H1 (cell line): ENCODE data around the gene NME3. TPM values are rescaled to one million over a fixed set of nuclear protein-coding genes. Genes with fewer than 3 reads are reported as not detected.

Experiments
- CTCF ChIA-PET: fragments of 300-600 bp; sonication (Branson Sonifier 250); formaldehyde crosslinking; loops from one replicate; lab custom pipeline; 2021; ENCODE audit not compliant: partially characterized antibody; lab: Charles Lee
- POLR2A ChIA-PET: fragments of 300-600 bp; sonication (Branson Sonifier 250); formaldehyde crosslinking; loops from one replicate; lab custom pipeline; 2021; ENCODE audit warnings: inconsistent platforms; ENCODE audit not compliant: partially characterized antibody; lab: Charles Lee
- DNase-seq, 2 experiments: peaks; one replicate each; pipeline versions ENCODE4 v3.0.0 to v3.0.0-alpha.2; 2010 to 2022; ENCODE audit warnings: low spot score in 2 of 2, low read depth in 1 of 2, mixed read lengths in 1 of 2
- FAIRE-seq: peaks from 2 replicates; lab custom pipeline; 2011; peaks lifted over from hg19 to GRCh38; lab: Jason Lieb, UNC
- H2AFZ ChIP-seq: 2 replicates; pipeline ENCODE4 v1.8.1; 2012; ENCODE audit warnings: low read length, inconsistent platforms
- H2AK5ac ChIP-seq: 2 replicates; pipeline ENCODE4 v1.6.1; 2013; ENCODE audit warnings: low read depth, low read length
- H2BK120ac ChIP-seq: replicated peaks from 2 replicates; pipeline ENCODE3; 2013; ENCODE audit warnings: low read depth, low read length, inconsistent platforms
- H2BK12ac ChIP-seq: 2 replicates; pipeline ENCODE4 v1.6.1; 2013; ENCODE audit warnings: low read depth, low read length
- H2BK15ac ChIP-seq: 2 replicates; pipeline ENCODE4 v1.6.1; 2013; ENCODE audit warnings: low read length
- H2BK20ac ChIP-seq: 2 replicates; pipeline ENCODE4 v1.6.1; 2013; ENCODE audit warnings: low read length
- H2BK5ac ChIP-seq: 2 replicates; pipeline ENCODE4 v1.6.1; 2013; ENCODE audit warnings: low read depth, low read length
- H3K14ac ChIP-seq: 2 replicates; pipeline ENCODE4 v1.6.1; 2013; ENCODE audit warnings: inconsistent platforms; ENCODE audit not compliant: insufficient read length
- H3K18ac ChIP-seq: 2 replicates; pipeline ENCODE4 v1.6.1; 2013; ENCODE audit warnings: low read length; ENCODE audit errors: extremely low read depth
- H3K23ac ChIP-seq: 2 replicates; pipeline ENCODE4 v1.6.1; 2013; ENCODE audit warnings: inconsistent platforms; ENCODE audit not compliant: insufficient read length
- H3K23me2 ChIP-seq: 2 replicates; pipeline ENCODE4 v1.6.1; 2013; ENCODE audit warnings: low read depth, low read length
- H3K27ac ChIP-seq: 2 replicates; pipeline ENCODE4 v1.6.1; 2011; ENCODE audit warnings: low read depth, low read length, inconsistent platforms
- H3K27me3 ChIP-seq, 4 experiments: replicated peaks in 1 of 4; 1 replicate in 1 of 4; 2 replicates in 3 of 4; pipeline versions ENCODE4 v1.6.1 to v1.8.1; 2011 to 2013; ENCODE audit warnings: low read length in 3 of 4, mild to moderate bottlenecking in 3 of 4, inconsistent platforms in 2 of 4, mixed read lengths in 2 of 4, moderate library complexity in 1 of 4; ENCODE audit not compliant: control insufficient read depth in 3 of 4, insufficient read depth in 3 of 4; ENCODE audit errors: extremely low read depth in 1 of 4
- H3K36me3 ChIP-seq, 4 experiments: 2 replicates each; pipeline versions ENCODE4 v1.6.1 to v1.8.1; 2011 to 2013; ENCODE audit warnings: mild to moderate bottlenecking in 4 of 4, low read length in 3 of 4, moderate library complexity in 2 of 4, control low read depth in 1 of 4, inconsistent platforms in 1 of 4; ENCODE audit not compliant: insufficient read depth in 4 of 4, control insufficient read depth in 2 of 4
- H3K4ac ChIP-seq: replicated peaks from 2 replicates; pipeline ENCODE3; 2013; ENCODE audit warnings: low read length, low read depth, mixed read lengths, inconsistent platforms; ENCODE audit not compliant: insufficient read length
- H3K4me1 ChIP-seq, 4 experiments: replicated peaks in 1 of 4; 1 replicate in 1 of 4; 2 replicates in 3 of 4; pipeline versions ENCODE4 v1.6.1 to v1.8.1; 2011 to 2013; ENCODE audit warnings: low read length in 3 of 4, inconsistent platforms in 2 of 4, mixed read lengths in 1 of 4; ENCODE audit not compliant: insufficient read depth in 4 of 4, control insufficient read depth in 3 of 4
- H3K4me2 ChIP-seq, 2 experiments: 2 replicates each; pipeline versions ENCODE4 v1.6.1 to v1.8.1; 2011 to 2013; ENCODE audit warnings: low read depth in 2 of 2, low read length in 2 of 2, control low read depth in 1 of 2, inconsistent platforms in 1 of 2, mild to moderate bottlenecking in 1 of 2; ENCODE audit not compliant: insufficient read depth in 1 of 2
- H3K4me3 ChIP-seq, 4 experiments: fragments of 200-600, 300-600 bp in 1 of 4; sonication (generic), shearing (Covaris generic), sonication (Bioruptor Twin) in 1 of 4; 2 replicates each; pipeline versions ENCODE4 v1.5.1 to v1.8.1; 2011 to 2016; ENCODE audit warnings: low read length in 4 of 4, low read depth in 3 of 4, control low read depth in 2 of 4, inconsistent platforms in 2 of 4, mild to moderate bottlenecking in 2 of 4, mixed read lengths in 1 of 4, moderate library complexity in 1 of 4; ENCODE audit not compliant: insufficient read depth in 2 of 4; ENCODE audit errors: extremely low read depth in 1 of 4
- H3K56ac ChIP-seq: replicated peaks from 2 replicates; pipeline ENCODE3; 2013; ENCODE audit warnings: low read depth, mild to moderate bottlenecking, mixed read lengths, low read length, inconsistent platforms; ENCODE audit not compliant: insufficient read length
- H3K79me1 ChIP-seq: 2 replicates; pipeline ENCODE4 v1.6.1; 2013; ENCODE audit warnings: low read depth, low read length, control low read depth
- H3K79me2 ChIP-seq, 2 experiments: 2 replicates each; pipeline versions ENCODE4 v1.6.1 to v1.8.1; 2012 to 2013; ENCODE audit warnings: low read length in 2 of 2, mild to moderate bottlenecking in 2 of 2, inconsistent platforms in 1 of 2; ENCODE audit not compliant: insufficient read depth in 2 of 2, control insufficient read depth in 1 of 2
- H3K9ac ChIP-seq, 4 experiments: replicated peaks in 1 of 4; 1 replicate in 1 of 4; 2 replicates in 3 of 4; pipeline versions ENCODE4 v1.6.1 to v1.8.1; 2011 to 2013; ENCODE audit warnings: low read depth in 3 of 4, low read length in 3 of 4, control low read depth in 2 of 4, mild to moderate bottlenecking in 2 of 4, moderate library complexity in 2 of 4, inconsistent platforms in 1 of 4; ENCODE audit errors: extremely low read depth in 1 of 4
- H3K9me3 ChIP-seq, 2 experiments: 2 replicates each; pipeline versions ENCODE4 v1.6.1 to v1.8.1; 2012 to 2013; ENCODE audit warnings: mild to moderate bottlenecking in 2 of 2, moderate library complexity in 2 of 2, control low read depth in 1 of 2, inconsistent platforms in 1 of 2, low read depth in 1 of 2, low read length in 1 of 2, mixed read lengths in 1 of 2; ENCODE audit not compliant: insufficient read depth in 2 of 2
- H4K20me1 ChIP-seq, 2 experiments: replicated peaks in 1 of 2; 2 replicates each; pipeline versions ENCODE3 to v1.8.1; 2011 to 2013; ENCODE audit warnings: inconsistent platforms in 2 of 2, low read length in 2 of 2, mild to moderate bottlenecking in 1 of 2; ENCODE audit not compliant: insufficient read depth in 2 of 2, control insufficient read depth in 1 of 2
- H4K5ac ChIP-seq: 2 replicates; pipeline ENCODE4 v1.6.1; 2013; ENCODE audit warnings: low read length, low read depth, mixed read lengths, inconsistent platforms; ENCODE audit not compliant: insufficient read length
- H4K8ac ChIP-seq: 2 replicates; pipeline ENCODE4 v1.8.0; 2013; ENCODE audit warnings: mild to moderate bottlenecking, moderate library complexity, low read length, inconsistent platforms; ENCODE audit not compliant: insufficient read depth; ENCODE audit errors: extremely low read depth
- H4K91ac ChIP-seq: replicated peaks from 2 replicates; pipeline ENCODE3; 2013; ENCODE audit warnings: low read length, mixed read lengths, inconsistent platforms; ENCODE audit not compliant: insufficient read length
- NANOG ChIP-seq: IDR thresholded peaks from 2 replicates; pipeline ENCODE4 v1.6.1; 2011; ENCODE audit warnings: low read length, low read depth, mild to moderate bottlenecking, inconsistent platforms; ENCODE audit not compliant: insufficient read depth, poor library complexity, severe bottlenecking
- ZNF274 ChIP-seq: IDR thresholded peaks from 2 replicates; pipeline ENCODE4 v1.7.0; 2012; ENCODE audit warnings: low read length, borderline replicate concordance; ENCODE audit errors: extremely low read depth
- WGBS, 2 experiments: shearing (Covaris generic) in 1 of 2; methylation state at CpG; one replicate each; pipeline versions ENCODE4 v1.1.6 to v1.1.7; 2013 to 2015; ENCODE audit warnings: low lambda C conversion rate in 2 of 2, mixed read lengths in 2 of 2, inconsistent platforms in 1 of 2, low coverage in 1 of 2, missing lambda C conversion rate in 1 of 2; ENCODE audit not compliant: insufficient replicate concordance in 2 of 2, insufficient coverage in 1 of 2, insufficient read length in 1 of 2; ENCODE audit errors: extremely low coverage in 1 of 2, missing lambda C conversion rate in 1 of 2; 5-methylcytosine and 5-hydroxymethylcytosine counted together
- polyA plus RNA-seq, 7 experiments: library from polyadenylated mRNA; depleted of rRNA in 3 of 7; stranded (reverse) in 5 of 7; unstranded in 2 of 7; fragments of >200 nt in 5 of 7; fragments of 200-250 nt in 2 of 7; gene quantifications; 1 replicate in 5 of 7; 2 replicates in 1 of 7; 4 replicates in 1 of 7; pipeline versions ENCODE4 v1.2.1 to v1.2.3, GENCODE V29; 2011 to 2013; ENCODE audit warnings: missing spikeins in 2 of 7, mixed read lengths in 2 of 7
- total RNA-seq: library from RNA; stranded (reverse); fragmentation: NEBNext Ultra II Directional; extraction: Animal tissue kit (Norgen Biotek cat#: 25700); gene quantifications from 2 replicates; pipeline ENCODE4 v1.2.1, GENCODE V29; 2021

The NME3 gene
- total and polyA plus RNA-seq, 2 of the 8 experiments (the other 6 are each of a cell fraction or from before 2014, with no cell fraction given) = 72.5 to 163 TPM

GRCh38 chr16:1724491-1724890 is 46.9 kb downstream of the NME3 start:
- WGBS, 2 experiments = 89% methylated on average over 12 of the region's 12 CpGs; no CpG with 5 or more reads in 1 of the 2 experiments

More at GRCh38 chr16:1724491-1724890, 46.9 kb downstream of the NME3 start:
- H3K18ac ChIP-seq = no peak overlapping the region
- H3K27me3 ChIP-seq = no peaks in the 10 kb centered on the region
- H2AFZ ChIP-seq = no peak overlapping the region
- peaks cover 7% of the 10 kb centered on the region for H3K79me1 ChIP-seq
- no peak overlapping the region; a peak in 1 of 7 replicates for H3K9ac ChIP-seq
- H3K79me2 ChIP-seq = no peaks in the 10 kb centered on the region; a peak in 2 of 4 replicates
- no peak overlapping the region for H3K23ac ChIP-seq
- POLR2A ChIA-PET = interaction anchor here (0.6 to 2.0 kb wide), 5 partner anchors 8 to 48 kb away, joined by 3 to 7 read pairs (median 4); partner anchors contain the start of genes EME2 and MRPS34
- H3K23me2 ChIP-seq = no peaks in the 10 kb centered on the region
- H3K4ac ChIP-seq = no peak overlapping the region
- H2BK12ac ChIP-seq = no peak overlapping the region
- no peak overlapping the region for H2AK5ac ChIP-seq
- no peak overlapping the region for H3K27ac ChIP-seq
- CTCF ChIA-PET = interaction anchor here (0.8 to 2.8 kb wide), 8 partner anchors 34 to 398 kb away, joined by 3 to 21 read pairs (median 4); partner anchors contain the start of gene JPT2
- no peaks in the 10 kb centered on the region for H3K9me3 ChIP-seq
- no peak overlapping the region for H4K5ac ChIP-seq
- 0 out of 7 replicates have a peak, but pooled peaks cover 0 to 2% (median 0%) of the 10 kb centered on the region in 4 experiments for H3K4me1 ChIP-seq
- no peak overlapping the region for H4K8ac ChIP-seq
- FAIRE-seq (no peak), DNase-seq (no peak)
- H3K36me3 ChIP-seq = peaks cover 0 to 4% (median 1%) of the 10 kb centered on the region in 4 experiments; a peak in 4 of 8 replicates
- TF ChIP-seq NANOG (no peak), ZNF274 (no peak)
- H3K4me2 ChIP-seq = no peak overlapping the region
- H3K56ac ChIP-seq = no peak overlapping the region
- no peak overlapping the region for H2BK15ac ChIP-seq
- H3K14ac ChIP-seq = no peak overlapping the region
- H3K4me3 ChIP-seq = no peak overlapping the region
- H2BK5ac ChIP-seq = no peak overlapping the region
- H2BK120ac ChIP-seq = no peak overlapping the region
- no peak overlapping the region for H4K91ac ChIP-seq
- H4K20me1 ChIP-seq = peaks cover 0 to 16% of the 10 kb centered on the region in 2 experiments
- no peak overlapping the region for H2BK20ac ChIP-seq
